ENCODE measurements around the gene CLEC4M.

Gene CLEC4M

DNA sequence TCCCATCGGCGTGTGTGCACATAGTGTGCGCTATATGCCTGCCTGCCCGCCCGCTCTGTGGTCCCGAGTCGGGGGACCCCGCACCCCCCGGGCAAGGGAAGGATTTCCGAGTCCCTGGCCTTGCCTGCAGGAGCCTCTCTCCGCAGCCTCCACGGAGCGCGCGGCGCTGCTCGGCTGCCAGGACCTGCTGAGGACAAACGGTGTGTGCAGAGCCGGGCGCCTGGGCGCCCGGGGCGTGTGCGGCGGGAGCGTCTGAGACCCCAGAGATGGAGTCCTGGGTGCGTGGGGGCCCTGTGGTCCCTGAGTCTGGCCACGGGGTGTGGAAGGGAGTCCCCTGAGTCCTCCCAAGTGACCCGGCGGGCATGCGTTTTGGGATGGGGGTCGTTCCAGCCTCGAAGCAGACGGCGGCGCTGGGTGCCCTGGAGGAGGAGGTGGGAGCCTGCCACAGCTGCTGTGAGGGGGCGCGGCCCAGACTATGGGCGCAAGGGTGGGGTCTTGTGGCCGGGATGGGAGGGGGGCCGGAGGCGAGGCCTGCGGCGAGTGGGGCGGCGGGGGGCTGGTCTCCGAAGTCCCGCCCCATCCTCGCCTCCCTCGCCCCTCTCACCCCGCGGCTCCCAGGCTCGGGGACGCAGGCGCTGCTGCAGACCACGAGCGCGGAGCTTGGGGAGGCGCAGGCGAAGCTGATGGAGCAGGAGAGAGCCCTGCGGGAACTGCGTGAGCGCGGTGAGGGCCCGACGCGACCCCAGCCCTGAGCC, 25.3 kb downstream of the CLEC4M start:
- Histone ChIP-seq H3K9me3 (ENCODE audit: control insufficient read depth, insufficient read depth, low read depth, low read length) (no peaks in the 10 kb centered on the region), H3K4me3 (ENCODE audit: low read depth, low read length) (no peak overlapping the region), H3K36me3 (ENCODE audit: control insufficient read depth in 2 of 2, insufficient read depth in 1 of 2, low read length in 2 of 2) (no peaks in the 10 kb centered on the region), H3K27ac (ENCODE audit: extremely low read depth, low read depth, low read length) (no peak overlapping the region), H3K4me1 (ENCODE audit: control insufficient read depth, insufficient read depth, low read length) (no peaks in the 10 kb centered on the region)
- TF ChIP-seq, protein P1, sequence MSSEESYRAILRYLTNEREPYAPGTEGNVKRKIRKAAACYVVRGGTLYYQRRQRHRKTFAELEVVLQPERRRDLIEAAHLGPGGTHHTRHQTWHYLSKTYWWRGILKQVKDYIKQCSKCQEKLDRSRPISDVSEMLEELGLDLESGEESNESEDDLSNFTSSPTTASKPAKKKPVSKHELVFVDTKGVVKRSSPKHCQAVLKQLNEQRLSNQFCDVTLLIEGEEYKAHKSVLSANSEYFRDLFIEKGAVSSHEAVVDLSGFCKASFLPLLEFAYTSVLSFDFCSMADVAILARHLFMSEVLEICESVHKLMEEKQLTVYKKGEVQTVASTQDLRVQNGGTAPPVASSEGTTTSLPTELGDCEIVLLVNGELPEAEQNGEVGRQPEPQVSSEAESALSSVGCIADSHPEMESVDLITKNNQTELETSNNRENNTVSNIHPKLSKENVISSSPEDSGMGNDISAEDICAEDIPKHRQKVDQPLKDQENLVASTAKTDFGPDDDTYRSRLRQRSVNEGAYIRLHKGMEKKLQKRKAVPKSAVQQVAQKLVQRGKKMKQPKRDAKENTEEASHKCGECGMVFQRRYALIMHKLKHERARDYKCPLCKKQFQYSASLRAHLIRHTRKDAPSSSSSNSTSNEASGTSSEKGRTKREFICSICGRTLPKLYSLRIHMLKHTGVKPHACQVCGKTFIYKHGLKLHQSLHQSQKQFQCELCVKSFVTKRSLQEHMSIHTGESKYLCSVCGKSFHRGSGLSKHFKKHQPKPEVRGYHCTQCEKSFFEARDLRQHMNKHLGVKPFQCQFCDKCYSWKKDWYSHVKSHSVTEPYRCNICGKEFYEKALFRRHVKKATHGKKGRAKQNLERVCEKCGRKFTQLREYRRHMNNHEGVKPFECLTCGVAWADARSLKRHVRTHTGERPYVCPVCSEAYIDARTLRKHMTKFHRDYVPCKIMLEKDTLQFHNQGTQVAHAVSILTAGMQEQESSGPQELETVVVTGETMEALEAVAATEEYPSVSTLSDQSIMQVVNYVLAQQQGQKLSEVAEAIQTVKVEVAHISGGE (tag by site-specific recombination; conservative IDR thresholded peaks at IDR 0.05; ENCODE audit: low read depth): no peak
- TF ChIP-seq, protein P2, sequence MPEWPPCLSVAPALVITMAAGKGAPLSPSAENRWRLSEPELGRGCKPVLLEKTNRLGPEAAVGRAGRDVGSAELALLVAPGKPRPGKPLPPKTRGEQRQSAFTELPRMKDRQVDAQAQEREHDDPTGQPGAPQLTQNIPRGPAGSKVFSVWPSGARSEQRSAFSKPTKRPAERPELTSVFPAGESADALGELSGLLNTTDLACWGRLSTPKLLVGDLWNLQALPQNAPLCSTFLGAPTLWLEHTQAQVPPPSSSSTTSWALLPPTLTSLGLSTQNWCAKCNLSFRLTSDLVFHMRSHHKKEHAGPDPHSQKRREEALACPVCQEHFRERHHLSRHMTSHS (tag by site-specific recombination; IDR thresholded peaks at IDR 0.05): no peak
- TF ChIP-seq, protein P3, sequence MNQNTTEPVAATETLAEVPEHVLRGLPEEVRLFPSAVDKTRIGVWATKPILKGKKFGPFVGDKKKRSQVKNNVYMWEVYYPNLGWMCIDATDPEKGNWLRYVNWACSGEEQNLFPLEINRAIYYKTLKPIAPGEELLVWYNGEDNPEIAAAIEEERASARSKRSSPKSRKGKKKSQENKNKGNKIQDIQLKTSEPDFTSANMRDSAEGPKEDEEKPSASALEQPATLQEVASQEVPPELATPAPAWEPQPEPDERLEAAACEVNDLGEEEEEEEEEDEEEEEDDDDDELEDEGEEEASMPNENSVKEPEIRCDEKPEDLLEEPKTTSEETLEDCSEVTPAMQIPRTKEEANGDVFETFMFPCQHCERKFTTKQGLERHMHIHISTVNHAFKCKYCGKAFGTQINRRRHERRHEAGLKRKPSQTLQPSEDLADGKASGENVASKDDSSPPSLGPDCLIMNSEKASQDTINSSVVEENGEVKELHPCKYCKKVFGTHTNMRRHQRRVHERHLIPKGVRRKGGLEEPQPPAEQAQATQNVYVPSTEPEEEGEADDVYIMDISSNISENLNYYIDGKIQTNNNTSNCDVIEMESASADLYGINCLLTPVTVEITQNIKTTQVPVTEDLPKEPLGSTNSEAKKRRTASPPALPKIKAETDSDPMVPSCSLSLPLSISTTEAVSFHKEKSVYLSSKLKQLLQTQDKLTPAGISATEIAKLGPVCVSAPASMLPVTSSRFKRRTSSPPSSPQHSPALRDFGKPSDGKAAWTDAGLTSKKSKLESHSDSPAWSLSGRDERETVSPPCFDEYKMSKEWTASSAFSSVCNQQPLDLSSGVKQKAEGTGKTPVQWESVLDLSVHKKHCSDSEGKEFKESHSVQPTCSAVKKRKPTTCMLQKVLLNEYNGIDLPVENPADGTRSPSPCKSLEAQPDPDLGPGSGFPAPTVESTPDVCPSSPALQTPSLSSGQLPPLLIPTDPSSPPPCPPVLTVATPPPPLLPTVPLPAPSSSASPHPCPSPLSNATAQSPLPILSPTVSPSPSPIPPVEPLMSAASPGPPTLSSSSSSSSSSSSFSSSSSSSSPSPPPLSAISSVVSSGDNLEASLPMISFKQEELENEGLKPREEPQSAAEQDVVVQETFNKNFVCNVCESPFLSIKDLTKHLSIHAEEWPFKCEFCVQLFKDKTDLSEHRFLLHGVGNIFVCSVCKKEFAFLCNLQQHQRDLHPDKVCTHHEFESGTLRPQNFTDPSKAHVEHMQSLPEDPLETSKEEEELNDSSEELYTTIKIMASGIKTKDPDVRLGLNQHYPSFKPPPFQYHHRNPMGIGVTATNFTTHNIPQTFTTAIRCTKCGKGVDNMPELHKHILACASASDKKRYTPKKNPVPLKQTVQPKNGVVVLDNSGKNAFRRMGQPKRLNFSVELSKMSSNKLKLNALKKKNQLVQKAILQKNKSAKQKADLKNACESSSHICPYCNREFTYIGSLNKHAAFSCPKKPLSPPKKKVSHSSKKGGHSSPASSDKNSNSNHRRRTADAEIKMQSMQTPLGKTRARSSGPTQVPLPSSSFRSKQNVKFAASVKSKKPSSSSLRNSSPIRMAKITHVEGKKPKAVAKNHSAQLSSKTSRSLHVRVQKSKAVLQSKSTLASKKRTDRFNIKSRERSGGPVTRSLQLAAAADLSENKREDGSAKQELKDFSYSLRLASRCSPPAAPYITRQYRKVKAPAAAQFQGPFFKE (tag by site-specific recombination; IDR thresholded peaks at IDR 0.05; ENCODE audit: borderline replicate concordance): no peak
- TF ChIP-seq ZNF510 (tag by site-specific recombination; IDR thresholded peaks at IDR 0.05; ENCODE audit: insufficient replicate concordance) (no peak), ZNF837 (tag by site-specific recombination; IDR thresholded peaks at IDR 0.05) (no peak), KLF1 (tag by site-specific recombination; IDR thresholded peaks at IDR 0.05) (no peak), ZNF292 (tag by site-specific recombination; IDR thresholded peaks at IDR 0.05; ENCODE audit: borderline replicate concordance, low read depth) (no peak), ZNF391 (tag by site-specific recombination; IDR thresholded peaks at IDR 0.05; ENCODE audit: borderline replicate concordance, low read depth) (no peak), BCL11B (tag by site-specific recombination; IDR thresholded peaks at IDR 0.05; ENCODE audit: low read depth) (no peak)
- TF ChIP-seq, protein P4, sequence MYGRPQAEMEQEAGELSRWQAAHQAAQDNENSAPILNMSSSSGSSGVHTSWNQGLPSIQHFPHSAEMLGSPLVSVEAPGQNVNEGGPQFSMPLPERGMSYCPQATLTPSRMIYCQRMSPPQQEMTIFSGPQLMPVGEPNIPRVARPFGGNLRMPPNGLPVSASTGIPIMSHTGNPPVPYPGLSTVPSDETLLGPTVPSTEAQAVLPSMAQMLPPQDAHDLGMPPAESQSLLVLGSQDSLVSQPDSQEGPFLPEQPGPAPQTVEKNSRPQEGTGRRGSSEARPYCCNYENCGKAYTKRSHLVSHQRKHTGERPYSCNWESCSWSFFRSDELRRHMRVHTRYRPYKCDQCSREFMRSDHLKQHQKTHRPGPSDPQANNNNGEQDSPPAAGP (tag by site-specific recombination; IDR thresholded peaks at IDR 0.05): no peak
- ChIA-PET POLR2A (no interaction called here), CTCF (no interaction called here)

DNA sequence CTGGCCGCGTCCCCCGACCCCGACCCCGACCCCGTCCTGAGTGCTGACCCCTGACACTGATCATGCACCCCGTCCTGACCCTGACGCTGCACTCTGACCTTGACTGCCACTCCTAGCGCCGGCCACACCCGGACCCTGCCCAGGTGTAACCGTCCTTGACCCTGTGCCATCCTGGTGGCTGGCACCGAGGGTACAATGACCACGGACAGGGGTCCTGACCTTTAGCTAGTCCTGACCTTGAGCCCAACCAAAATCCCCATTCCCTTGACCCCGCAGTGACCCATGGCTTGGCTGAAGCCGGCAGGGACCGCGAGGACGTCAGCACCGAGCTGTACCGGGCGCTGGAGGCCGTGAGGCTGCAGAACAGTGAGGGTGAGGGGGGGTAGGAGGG, 25.9 kb downstream of the CLEC4M start:
- CTCF ChIA-PET: no interaction called here

More for the DNA sequence above, 25.9 kb downstream of the CLEC4M start:
- H3K36me3 ChIP-seq (ENCODE audit: control insufficient read depth in 2 of 2, insufficient read depth in 1 of 2, low read length in 2 of 2): no peaks in the 10 kb centered on the region
- POLR2A ChIA-PET: no interaction called here
- no peak overlapping the region for H3K4me3 ChIP-seq (ENCODE audit: low read depth, low read length)
- H3K9me3 ChIP-seq (ENCODE audit: control insufficient read depth, insufficient read depth, low read depth, low read length): no peaks in the 10 kb centered on the region
- TF ChIP-seq ZFP69B (tag by site-specific recombination; IDR thresholded peaks at IDR 0.05) (no peak), ZNF211 (tag by site-specific recombination; IDR thresholded peaks at IDR 0.05; ENCODE audit: low read depth) (no peak), ZNF121 (tag by site-specific recombination; IDR thresholded peaks at IDR 0.05) (no peak)
- H3K4me1 ChIP-seq (ENCODE audit: control insufficient read depth, insufficient read depth, low read length): no peaks in the 10 kb centered on the region
- no peak overlapping the region for H3K27ac ChIP-seq (ENCODE audit: extremely low read depth, low read depth, low read length)

Data from HEK293 (cell line).